Posterior vena cava (tissue), 2 donors: Measurements from ENCODE around the gene PXT1. TPM values are rescaled to one million over a fixed set of nuclear protein-coding genes. Genes with fewer than 3 reads are reported as not detected.
A peak's percentile ranks its signal among the peaks of the same experiment; 100 is the strongest.
"Not testable (repeated sequence)": the region's sequence is repeated elsewhere in the genome, so short reads cannot be mapped to it uniquely, and the experiment has no call there.

Experiments
- DNase-seq: peaks from one replicate; pipeline ENCODE4 v3.0.0-alpha.2; 2020; ENCODE audit warnings: low spot score
- intact Hi-C, 2 donors: fragments of 100-400 bp; cut with DNase I; formaldehyde crosslinking; loops; one replicate each; pipeline versions ENCODE4 v1.14.1 to v1.14.2; 2022 to 2023
- total RNA-seq, 2 donors: library from RNA; stranded (reverse); fragmentation: NEBNext Ultra II Directional; extraction: Animal tissue kit (Norgen Biotek cat#: 25700); gene quantifications; one replicate each; pipeline ENCODE4 v1.2.1, GENCODE V29; 2021
- donor health status: DM: yes; HTN: yes; CAD: no.
- donor health status: DM: yes; HTN: yes; CAD: no.

The PXT1 gene
- total RNA-seq, 2 donors from 2014 or later: not detected

- DNase-seq: peak; percentile 66
- intact Hi-C loops: no loop called here
Measured at GRCh38 chr6:36375644-36376155, 67.0 kb downstream of the PXT1 start.

GRCh38 chr6:36374972-36375371, 67.7 kb downstream of the PXT1 start:
- intact Hi-C loops: no loop called here

GRCh38 chr6:36374194-36374593, 68.5 kb downstream of the PXT1 start:
- DNase-seq: peak; percentile 42
- intact Hi-C loops: no loop called here

More at GRCh38 chr6:36374972-36375371, 67.7 kb downstream of the PXT1 start:
- DNase-seq: peak; percentile 25

- peak; percentile 74 for DNase-seq
- intact Hi-C loops: no loop called here
Measured at GRCh38 chr6:36373368-36374019, 69.2 kb downstream of the PXT1 start.

GRCh38 chr6:36372088-36372487, 70.6 kb downstream of the PXT1 start:
- DNase-seq: peak; percentile 58
- intact Hi-C loops: no loop called here

GRCh38 chr6:36371211-36371610, 71.4 kb downstream of the PXT1 start:
- DNase-seq: peak; percentile 72
- intact Hi-C loops: no loop called here

- DNase-seq: peak; percentile 9
- intact Hi-C loops: no loop called here
Measured at GRCh38 chr6:36370638-36371037, 72.0 kb downstream of the PXT1 start.

- intact Hi-C loops: loop anchor here in 1 of 2 donors (10.0 kb wide), 2 partner anchors 64 to 244 kb away; no protein-coding TSS in a partner anchor
- peak; percentile 73 for DNase-seq
Measured at GRCh38 chr6:36368921-36369865, 73.5 kb downstream of the PXT1 start.

GRCh38 chr6:36368421-36368820, 74.2 kb downstream of the PXT1 start:
- intact Hi-C loops: loop anchor here in 1 of 2 donors (10.0 kb wide), 2 partner anchors 64 to 244 kb away; no protein-coding TSS in a partner anchor

GRCh38 chr6:36367743-36368142, 74.9 kb downstream of the PXT1 start:
- peak; percentile 16 for DNase-seq
- intact Hi-C loops: loop anchor here in 1 of 2 donors (10.0 kb wide), 2 partner anchors 63 to 243 kb away; no protein-coding TSS in a partner anchor

More at GRCh38 chr6:36368421-36368820, 74.2 kb downstream of the PXT1 start:
- DNase-seq: peak; percentile 35

GRCh38 chr6:36364669-36365479, 77.8 kb downstream of the PXT1 start:
- intact Hi-C loops: loop anchor here in 1 of 2 donors (10.0 kb wide), 2 partner anchors 60 to 240 kb away; no protein-coding TSS in a partner anchor
- DNase-seq: peak; percentile 71

GRCh38 chr6:36364061-36364635, 78.5 kb downstream of the PXT1 start:
- intact Hi-C loops: loop anchor here in 1 of 2 donors (10.0 kb wide), 2 partner anchors 59 to 239 kb away; no protein-coding TSS in a partner anchor
- DNase-seq: peak; percentile 68

GRCh38 chr6:36363371-36363752, 79.3 kb downstream of the PXT1 start:
- intact Hi-C loops: loop anchor here in 1 of 2 donors (10.0 kb wide), 2 partner anchors 59 to 239 kb away; no protein-coding TSS in a partner anchor
- not testable (repeated sequence) for DNase-seq

GRCh38 chr6:36362551-36363370, 79.9 kb downstream of the PXT1 start:
- intact Hi-C loops: loop anchor here in 1 of 2 donors (10.0 kb wide), 2 partner anchors 58 to 238 kb away; no protein-coding TSS in a partner anchor
- peak; percentile 69 for DNase-seq

GRCh38 chr6:36361071-36361470, 81.6 kb downstream of the PXT1 start:
- DNase-seq: peak; percentile 2
- intact Hi-C loops: loop anchor here in 1 of 2 donors (10.0 kb wide), 2 partner anchors 56 to 236 kb away; no protein-coding TSS in a partner anchor

- intact Hi-C loops: loop anchor here in 1 of 2 donors (10.0 kb wide), 2 partner anchors 56 to 236 kb away; no protein-coding TSS in a partner anchor
- peak; percentile 91 for DNase-seq
Measured at GRCh38 chr6:36360241-36361054, 82.2 kb downstream of the PXT1 start.
